ENCODE measurements around the gene RDX.
"Not testable (repeated sequence)": the region's sequence is repeated elsewhere in the genome, so short reads cannot be mapped to it uniquely, and the experiment has no call there.

The RDX gene

GRCh38 chr11:110296226-110297075, at the start of gene RDX:
Gene RDX, minus strand, starts transcription at chr11:110296614. Its CDS starts 16,922 bp downstream, at chr11:110279692.
- DNase-seq = peak; percentile 89

GRCh38 chr11:110345743-110346142, 49.3 kb upstream of the RDX start:
- DNase-seq = no peak

GRCh38 chr11:110340436-110340835, 44.0 kb upstream of the RDX start:
- DNase-seq = no peak

- DNase-seq = no peak
Measured at GRCh38 chr11:110339456-110340250, 43.2 kb upstream of the RDX start.

GRCh38 chr11:110338684-110339083, 42.3 kb upstream of the RDX start:
- DNase-seq = no peak

GRCh38 chr11:110337570-110338193, 41.3 kb upstream of the RDX start:
- no peak for DNase-seq

- DNase-seq = no peak
Measured at GRCh38 chr11:110336054-110336453, 39.6 kb upstream of the RDX start.

GRCh38 chr11:110335358-110335757, 38.9 kb upstream of the RDX start:
- DNase-seq = no peak

- no peak for DNase-seq
Measured at GRCh38 chr11:110331626-110332025, 35.2 kb upstream of the RDX start.

- DNase-seq = no peak
Measured at GRCh38 chr11:110329445-110329844, 33.0 kb upstream of the RDX start.

GRCh38 chr11:110327508-110327907, 31.1 kb upstream of the RDX start:
- no peak for DNase-seq

- DNase-seq = no peak
Measured at GRCh38 chr11:110323786-110324185, 27.4 kb upstream of the RDX start.

GRCh38 chr11:110319501-110319900, 23.1 kb upstream of the RDX start:
- no peak for DNase-seq

GRCh38 chr11:110318638-110319404, 22.4 kb upstream of the RDX start:
- no peak for DNase-seq

- no peak for DNase-seq
Measured at GRCh38 chr11:110317516-110317932, 21.1 kb upstream of the RDX start.

- no peak for DNase-seq
Measured at GRCh38 chr11:110314366-110315095, 18.1 kb upstream of the RDX start.

- no peak for DNase-seq
Measured at GRCh38 chr11:110312670-110313069, 16.3 kb upstream of the RDX start.

- DNase-seq = no peak
Measured at GRCh38 chr11:110311783-110312579, 15.6 kb upstream of the RDX start.

GRCh38 chr11:110308071-110308470, 11.7 kb upstream of the RDX start:
- no peak for DNase-seq

- not testable (repeated sequence) for DNase-seq
Measured at GRCh38 chr11:110306019-110306388, 9.6 kb upstream of the RDX start.
